Heart left ventricle (tissue), 16 donors: Measurements from ENCODE around the gene INPP4A. TPM values are rescaled to one million over a fixed set of nuclear protein-coding genes. Genes with fewer than 3 reads are reported as not detected.

Experiments
- ATAC-seq, 4 donors: fragments of 200-7000 bp; cut with Tn5 transposase; one replicate each; pipeline ENCODE4 v1.9.1; 2020 to 2022; ENCODE audit warnings: moderate library complexity in 4 of 4, mild to moderate bottlenecking in 3 of 4, moderate number of reproducible peaks in 1 of 4
- DNase-seq, 5 donors: peaks; one replicate each; pipeline ENCODE4 v3.0.0-alpha.2; 2020
- H3K27ac ChIP-seq, 12 donors: fragments of 200-600 bp; sonication (generic) in 4 of 12; one replicate each; pipeline versions ENCODE4 v1.5.0 to v1.8.0; 2016 to 2022; ENCODE audit warnings: mild to moderate bottlenecking in 2 of 12
- H3K27me3 ChIP-seq, 9 donors: fragments of 200-600 bp; sonication (generic) in 2 of 9; one replicate each; pipeline versions ENCODE4 v1.5.1 to v1.8.0; 2016 to 2022; ENCODE audit warnings: mild to moderate bottlenecking in 3 of 9
- H3K36me3 ChIP-seq, 9 donors: fragments of 200-600 bp; sonication (generic) in 2 of 9; one replicate each; pipeline versions ENCODE4 v1.5.0 to v1.8.0; 2018 to 2022; ENCODE audit warnings: mild to moderate bottlenecking in 2 of 9
- H3K4me1 ChIP-seq, 12 donors: fragments of 200-600 bp; sonication (generic) in 4 of 12; one replicate each; pipeline versions ENCODE4 v1.5.0 to v1.8.0; 2016 to 2022; ENCODE audit warnings: mild to moderate bottlenecking in 3 of 12
- H3K4me3 ChIP-seq, 12 donors: fragments of 200-600 bp; sonication (generic) in 4 of 12; one replicate each; pipeline versions ENCODE4 v1.5.0 to v1.8.0; 2017 to 2022; ENCODE audit warnings: mild to moderate bottlenecking in 9 of 12, moderate library complexity in 4 of 12
- H3K9me3 ChIP-seq, 12 donors: fragments of 200-600 bp; sonication (generic) in 4 of 12; one replicate each; pipeline versions ENCODE4 v1.5.0 to v1.8.0; 2016 to 2022; ENCODE audit warnings: mild to moderate bottlenecking in 1 of 12
- CTCF ChIP-seq, 12 donors: fragments of 200-600 bp; sonication (generic) in 4 of 12; IDR thresholded peaks; one replicate each; pipeline versions ENCODE4 v1.5.0 to v1.8.0; 2018 to 2022; ENCODE audit warnings: antibody characterized with exemption in 12 of 12, mild to moderate bottlenecking in 5 of 12
- POLR2A ChIP-seq, 2 donors: fragments of 450-650 bp; IDR thresholded peaks; one replicate each; pipeline ENCODE4 v1.6.1; 2017; ENCODE audit warnings: antibody characterized with exemption in 2 of 2, mild to moderate bottlenecking in 2 of 2, moderate library complexity in 2 of 2
- WGBS, 4 donors: extraction: QIAGEN DNeasy Blood & Tissue Kit in 2 of 4; methylation state at CpG; one replicate each; pipeline versions ENCODE4 v1.1.5 to v1.1.7; 2013 to 2018; 5-methylcytosine and 5-hydroxymethylcytosine counted together
- intact Hi-C, 10 donors: fragments of 100-400 bp; cut with DNase I; formaldehyde crosslinking; loops; one replicate each; pipeline versions ENCODE4 v1.11.1 to v1.14.2; 2022
- polyA plus RNA-seq, 2 donors: library from polyadenylated mRNA; stranded (reverse); fragments of 200-250 nt; gene quantifications; one replicate each; pipeline ENCODE4 v1.2.3, GENCODE V29; 2013
- total RNA-seq, 9 donors: library from RNA; depleted of rRNA in 2 of 9; stranded (reverse); fragments of >200 nt in 2 of 9; fragmentation: NEBNext Ultra II Directional in 3 of 9; extraction: Animal tissue kit (Norgen Biotek cat#: 25700) in 3 of 9; gene quantifications; one replicate each; pipeline versions ENCODE4 v1.1.0 to v1.2.4, GENCODE V29; 2016 to 2023
- donor health status: ischemic (EF 13 %, LVEDD 7.1; RV severe dilation, severe dysfunction).
- donor health status: healthy with polysubstance abuse.
- donor health status: DM: no; HTN: yes; CAD: no.
- donor health status: DM: no; HTN: no; CAD: no.
- donor health status: ischemic (EF 25% LVEDD 6.9; RV normal size, moderate dysfunction).
- donor health status: ischemic (EF 25% LVEDD 5.7; RV mildly dilated, moderate dysfunction).
- donor health status: healthy.
- donor health status: DM: yes; HTN: yes; CAD: no.
- donor health status: ischemic (EF 35%, LVEDD 5.7; RV mildly dilated, moderate dysfunction).
- donor health status: nonischemic (EF 11% LVEDD 7.7; RV severe dilation, severe dysfunction).
- donor health status: DM: yes; HTN: yes; CAD: no.
- donor health status: PGD.
- donor health status: ischemic (EF 29% LVEDD 5.4; RV normal size, mild dysfunction).
- donor health status: nonischemic (EF 23%, LVEDD 6.1; RV moderate dilation, normal function).

The INPP4A gene
- total and polyA plus RNA-seq, 11 donors, result 5.1 to 30.5 (median 20.3) TPM

- H3K36me3 ChIP-seq, result peaks cover 0 to 28% (median 8%) of the 10 kb centered on the region in 9 donors
- no peak for TF ChIP-seq POLR2A (IDR thresholded peaks at IDR 0.05)
- no peak for TF ChIP-seq CTCF (IDR thresholded peaks at IDR 0.05)
- intact Hi-C loops, result loop anchor here in 8 of 10 donors (5.0 to 10.0 kb wide), 4 partner anchors 69 to 104 kb away; no protein-coding TSS in a partner anchor
- H3K9me3 ChIP-seq, result no peaks in the 10 kb centered on the region
- WGBS, 4 donors, result 81 to 95% (median 88%) methylated on average over 3 of the region's 3 CpGs
- no peak for DNase-seq
- no peak for ATAC-seq
- H3K4me3 ChIP-seq, result no peak overlapping the region
- no peaks in the 10 kb centered on the region for H3K27me3 ChIP-seq
- H3K27ac ChIP-seq, result no peak overlapping the region
- H3K4me1 ChIP-seq, result peaks cover 0 to 52% (median 17%) of the 10 kb centered on the region in 12 donors
These were observed 71.9 kb downstream of the INPP4A start for GRCh38 chr2:98516571-98516970.

DNA sequence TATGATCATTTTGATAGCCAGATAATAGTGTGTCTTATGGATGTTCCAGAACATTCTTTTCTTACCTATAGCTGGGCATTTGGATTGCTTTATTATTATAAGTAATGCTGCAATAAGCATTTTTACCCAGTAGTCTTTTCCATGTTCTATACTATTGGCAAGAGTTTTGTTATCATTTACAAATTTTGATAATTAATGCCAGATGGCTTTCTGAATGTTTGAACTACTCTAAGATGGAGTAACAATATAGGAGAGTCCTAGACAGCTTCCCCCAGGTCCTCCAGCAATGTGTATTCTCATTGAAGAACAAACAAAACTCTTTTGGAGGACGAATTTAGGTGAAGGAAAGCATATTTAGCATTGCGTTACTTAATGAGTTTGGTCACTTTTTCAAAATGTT is 73.0 kb downstream of the INPP4A start:
- Histone ChIP-seq H3K27ac (peak overlapping the region in 1 of 12 donors; percentile 44), H3K4me3 (no peak overlapping the region), H3K4me1 (peaks cover 0 to 48% (median 17%) of the 10 kb centered on the region in 12 donors), H3K27me3 (no peaks in the 10 kb centered on the region), H3K36me3 (peaks cover 0 to 31% (median 9%) of the 10 kb centered on the region in 9 donors), H3K9me3 (no peaks in the 10 kb centered on the region)
- TF ChIP-seq POLR2A (IDR thresholded peaks at IDR 0.05), result no peak
- no peak for TF ChIP-seq CTCF (IDR thresholded peaks at IDR 0.05)
- DNase-seq (no peak), ATAC-seq (no peak)
- 91 to 97% (median 94%) methylated on average over 2 of the region's 2 CpGs for whole genome bisulfite sequencing, 4 donors
- intact Hi-C loops, result loop anchor here in 9 of 10 donors (1.0 to 10.0 kb wide), 6 partner anchors 70 to 105 kb away; no protein-coding TSS in a partner anchor

DNA sequence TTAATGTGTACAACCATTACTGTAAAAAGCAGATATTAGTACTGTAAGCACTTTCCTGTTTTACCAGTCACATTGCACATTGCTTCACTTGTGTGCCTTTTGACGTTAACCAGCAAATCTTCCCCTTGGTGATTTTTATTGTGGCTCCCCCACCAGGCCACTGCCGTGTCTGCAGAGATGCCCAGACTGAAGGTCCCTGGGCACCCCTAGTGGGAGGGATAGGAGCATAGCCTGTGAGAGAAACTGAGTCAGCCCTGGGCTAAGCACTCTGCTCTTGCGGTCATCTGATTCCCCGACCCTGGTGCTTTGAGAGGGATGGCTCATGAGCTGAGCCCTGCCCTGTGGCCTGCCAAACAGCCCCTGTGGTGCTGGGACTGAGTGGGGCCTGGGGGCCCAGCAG is 73.4 kb downstream of the INPP4A start:
- H3K4me3 ChIP-seq, result no peak overlapping the region
- intact Hi-C loops, result loop anchor here in 9 of 10 donors (1.0 to 10.0 kb wide), 6 partner anchors 71 to 106 kb away; no protein-coding TSS in a partner anchor
- 63 to 76% (median 69%) methylated on average over 4 of the region's 4 CpGs for WGBS, 4 donors
- peaks cover 0 to 47% (median 17%) of the 10 kb centered on the region in 12 donors for H3K4me1 ChIP-seq
- TF ChIP-seq CTCF (IDR thresholded peaks at IDR 0.05) (peak in 11 of 12 donors; percentile 27 to 61 (median 54)), POLR2A (IDR thresholded peaks at IDR 0.05) (no peak)
- no peaks in the 10 kb centered on the region for H3K9me3 ChIP-seq
- H3K27me3 ChIP-seq, result no peaks in the 10 kb centered on the region
- DNase-seq (no peak), ATAC-seq (peak in 3 of 4 donors; percentile 56 to 69 (median 61))
- H3K27ac ChIP-seq, result peak overlapping the region in 1 of 12 donors; percentile 44
- peaks cover 0 to 31% (median 9%) of the 10 kb centered on the region in 9 donors for H3K36me3 ChIP-seq

DNA sequence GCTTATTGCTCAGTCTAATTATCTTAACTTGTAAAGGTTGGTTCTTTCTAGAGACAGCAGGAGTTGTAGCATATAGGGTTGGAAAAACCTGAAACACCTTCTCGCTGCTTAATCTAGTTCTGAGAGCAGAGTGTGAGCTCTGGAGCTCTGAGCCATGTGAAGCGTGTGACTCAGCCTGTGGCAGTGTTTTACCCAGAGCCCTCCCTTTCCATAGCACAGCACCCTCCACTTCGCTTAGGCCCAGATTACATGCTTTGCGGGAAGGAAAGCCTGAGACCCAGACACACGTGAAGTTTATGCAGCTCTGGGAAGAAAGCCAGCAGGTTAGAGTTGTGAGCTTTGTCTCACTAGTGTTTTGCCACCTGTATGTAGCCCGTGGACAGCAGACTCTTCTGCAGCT is 74.5 kb downstream of the INPP4A start:
- DNase-seq (no peak), ATAC-seq (peak; percentile 59 to 81 (median 76))
- Histone ChIP-seq H3K9me3 (no peaks in the 10 kb centered on the region), H3K4me1 (peaks cover 0 to 40% (median 17%) of the 10 kb centered on the region in 12 donors), H3K36me3 (peaks cover 0 to 31% (median 9%) of the 10 kb centered on the region in 9 donors), H3K4me3 (no peak overlapping the region), H3K27ac (peak overlapping the region in 2 of 12 donors; percentile 26 to 33), H3K27me3 (no peaks in the 10 kb centered on the region)
- intact Hi-C loops, result loop anchor here in 8 of 10 donors (2.0 to 10.0 kb wide), 5 partner anchors 72 to 107 kb away; no protein-coding TSS in a partner anchor
- WGBS, 4 donors, result 48 to 68% (median 58%) methylated on average over 6 of the region's 6 CpGs
- no peak for TF ChIP-seq POLR2A (IDR thresholded peaks at IDR 0.05)
- no peak for TF ChIP-seq CTCF (IDR thresholded peaks at IDR 0.05)
